Right cardiac atrium (tissue), 5 donors: ENCODE data around the gene PSMG2. TPM values are rescaled to one million over a fixed set of nuclear protein-coding genes. Genes with fewer than 3 reads are reported as not detected.

ENCODE experiments used
- ATAC-seq, 2 donors: fragments of 200-7000 bp; cut with Tn5 transposase; one replicate each; pipeline versions ENCODE4 v1.8.0 to v1.9.1; 2020; ENCODE audit warnings: moderate library complexity in 2 of 2, mild to moderate bottlenecking in 1 of 2
- DNase-seq, 3 donors: peaks; one replicate each; pipeline ENCODE4 v3.0.0-alpha.2; 2020
- H3K27ac ChIP-seq: one replicate; pipeline ENCODE4 v1.5.1; 2013; ENCODE audit warnings: mild to moderate bottlenecking, low read length, control low read depth, moderate library complexity
- H3K27me3 ChIP-seq: one replicate; pipeline ENCODE4 v1.6.1; 2013; ENCODE audit not compliant: control insufficient read depth, insufficient read depth
- H3K4me1 ChIP-seq: one replicate; pipeline ENCODE4 v1.6.1; 2013; ENCODE audit warnings: low read length; ENCODE audit not compliant: control insufficient read depth, insufficient read depth
- H3K4me3 ChIP-seq: one replicate; pipeline ENCODE4 v1.5.1; 2013; ENCODE audit warnings: low read length, control low read depth
- H3K9me3 ChIP-seq: one replicate; pipeline ENCODE4 v1.6.1; 2013; ENCODE audit warnings: low read length; ENCODE audit not compliant: control insufficient read depth
- WGBS: extraction: QIAGEN DNeasy Blood & Tissue Kit; methylation state at CpG from one replicate; pipeline ENCODE4 v1.1.7; 2013; 5-methylcytosine and 5-hydroxymethylcytosine counted together
- intact Hi-C, 4 donors: fragments of 100-400 bp; cut with DNase I; formaldehyde crosslinking; loops; one replicate each; pipeline versions ENCODE4 v1.11.0 to v1.14.0; 2022 to 2023
- polyA plus RNA-seq: library from polyadenylated mRNA; stranded (reverse); fragments of 200-250 nt; gene quantifications from one replicate; pipeline ENCODE4 v1.2.3, GENCODE V29; 2013
- total RNA-seq, 4 donors: library from RNA; stranded (reverse); fragmentation: NEBNext Ultra II Directional; extraction: Animal tissue kit (Norgen Biotek cat#: 25700); gene quantifications; one replicate each; pipeline ENCODE4 v1.2.1, GENCODE V29; 2021
- donor health status: healthy with polysubstance abuse.
- donor health status: DM: no; HTN: yes; CAD: no.
- donor health status: DM: no; HTN: no; CAD: no.
- donor health status: DM: no; HTN: yes; CAD: no; lungs with severe emphysema.
- donor health status: DM: yes; HTN: yes; CAD: no.

The PSMG2 gene
- total and polyA plus RNA-seq, 5 donors = 44.4 to 62.4 (median 45.8) TPM

DNA sequence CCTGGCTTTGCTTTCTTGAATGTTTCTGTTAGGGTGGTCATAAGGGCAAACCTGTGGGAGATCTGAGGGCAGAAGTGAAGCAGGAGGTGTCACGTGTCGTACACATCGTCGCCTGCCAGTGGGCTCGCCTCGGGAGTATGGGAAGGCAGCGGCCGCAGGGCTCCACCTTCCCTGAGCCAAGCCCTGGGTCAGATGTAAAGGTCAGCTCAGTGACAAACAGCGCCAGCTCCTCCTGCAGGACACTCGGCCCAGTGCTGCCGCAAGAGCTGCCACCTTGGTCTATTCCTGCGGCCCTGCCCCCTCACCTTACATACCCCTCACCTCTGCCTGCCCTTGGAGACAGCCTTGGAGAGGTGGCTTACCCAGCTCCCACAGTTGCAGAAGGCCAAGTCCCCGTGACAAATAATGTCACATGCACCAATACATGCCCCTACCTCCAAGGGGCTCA is 64.2 kb downstream of the PSMG2 start:
- no peaks in the 10 kb centered on the region for H3K4me1 ChIP-seq
- intact Hi-C loops = no loop called here
- ATAC-seq (peak; percentile 29 to 77), DNase-seq (peak in 1 of 3 donors; percentile 33)
- 42% methylated on average over 13 of the region's 13 CpGs for WGBS
- no peaks in the 10 kb centered on the region for H3K9me3 ChIP-seq
- H3K4me3 ChIP-seq = no peak overlapping the region
- H3K27ac ChIP-seq = no peak overlapping the region
- H3K27me3 ChIP-seq = no peaks in the 10 kb centered on the region

DNA sequence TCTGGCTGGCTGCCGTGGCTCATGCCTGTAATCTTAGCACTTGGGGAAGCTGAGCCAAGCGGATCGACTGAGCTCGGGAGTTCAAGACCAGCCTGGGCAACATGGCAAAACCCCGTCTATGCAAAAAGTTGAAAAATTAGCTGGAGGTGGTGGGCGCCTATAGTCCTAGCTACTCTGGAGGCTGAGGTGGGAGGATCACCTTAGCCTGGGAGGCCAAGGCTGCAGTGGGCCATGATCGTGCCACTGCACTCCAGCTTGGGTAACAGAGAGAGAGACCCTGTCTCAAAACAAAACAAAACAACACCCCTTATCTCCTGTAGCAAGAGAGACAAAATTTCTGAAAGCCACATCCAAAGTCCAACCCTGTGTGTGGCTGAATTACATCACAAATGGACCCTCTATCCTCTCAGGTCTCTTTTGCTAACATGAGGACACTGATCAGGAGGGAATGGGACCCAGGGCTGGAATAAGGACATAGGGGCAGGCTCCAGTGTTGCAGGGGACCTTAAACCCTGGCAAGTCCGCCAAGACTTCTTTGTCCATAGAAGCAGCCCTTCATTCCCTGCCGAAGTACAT is 64.8 kb downstream of the PSMG2 start:
- H3K4me1 ChIP-seq = no peaks in the 10 kb centered on the region
- H3K27ac ChIP-seq = no peak overlapping the region
- 91% methylated on average over 9 of the region's 9 CpGs for WGBS
- no peak for ATAC-seq
- intact Hi-C loops = no loop called here
- H3K9me3 ChIP-seq = no peaks in the 10 kb centered on the region
- DNase-seq = no peak
- no peaks in the 10 kb centered on the region for H3K27me3 ChIP-seq
- H3K4me3 ChIP-seq = no peak overlapping the region

DNA sequence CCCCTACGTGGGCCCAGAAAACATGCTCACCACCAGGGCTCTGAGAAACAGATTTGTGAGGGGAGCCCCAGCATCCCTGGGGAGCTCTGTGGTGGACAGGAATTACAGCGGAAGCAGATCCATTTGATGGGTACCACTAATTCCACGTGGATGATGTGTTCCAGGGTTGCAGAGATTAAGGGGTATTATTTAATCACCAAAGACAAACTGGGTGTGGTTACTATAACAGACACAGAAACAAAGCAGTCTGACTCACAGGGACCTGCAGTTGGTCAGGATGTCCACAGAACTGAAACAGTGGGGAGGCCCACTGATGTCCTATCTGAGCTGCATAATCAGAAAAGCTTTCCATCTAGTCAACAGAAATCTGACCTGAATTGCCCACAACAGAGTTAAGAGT is 65.8 kb downstream of the PSMG2 start:
- Histone ChIP-seq H3K9me3 (no peaks in the 10 kb centered on the region), H3K27me3 (no peaks in the 10 kb centered on the region), H3K4me3 (no peak overlapping the region), H3K4me1 (no peaks in the 10 kb centered on the region), H3K27ac (no peak overlapping the region)
- DNase-seq (no peak), ATAC-seq (no peak)
- intact Hi-C loops = no loop called here
- 81% methylated on average over 3 of the region's 3 CpGs for WGBS

DNA sequence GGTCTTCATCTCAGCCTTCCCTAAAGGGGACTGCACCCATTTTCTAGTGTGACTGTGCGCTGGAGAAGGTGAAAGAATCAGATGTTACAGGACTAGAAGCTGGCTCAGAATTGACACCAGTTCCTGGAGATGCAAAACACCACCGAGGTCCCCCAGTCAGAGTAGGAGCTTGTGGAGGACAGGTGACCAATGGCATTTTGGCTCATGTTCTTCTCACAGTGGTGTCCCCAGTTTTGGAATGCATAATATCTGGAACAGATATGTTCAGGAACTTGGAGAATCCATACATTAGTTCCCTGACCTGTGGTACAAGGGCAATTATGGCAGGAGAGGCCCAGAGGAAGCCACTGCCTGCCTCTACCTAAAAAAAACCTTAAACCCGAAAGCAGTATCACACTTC is 66.3 kb downstream of the PSMG2 start:
- Histone ChIP-seq H3K27me3 (no peaks in the 10 kb centered on the region), H3K4me3 (no peak overlapping the region), H3K4me1 (no peaks in the 10 kb centered on the region), H3K27ac (no peak overlapping the region), H3K9me3 (no peaks in the 10 kb centered on the region)
- 90% methylated on average over 3 of the region's 3 CpGs for WGBS
- intact Hi-C loops = no loop called here
- no peak for DNase-seq
- ATAC-seq = no peak

DNA sequence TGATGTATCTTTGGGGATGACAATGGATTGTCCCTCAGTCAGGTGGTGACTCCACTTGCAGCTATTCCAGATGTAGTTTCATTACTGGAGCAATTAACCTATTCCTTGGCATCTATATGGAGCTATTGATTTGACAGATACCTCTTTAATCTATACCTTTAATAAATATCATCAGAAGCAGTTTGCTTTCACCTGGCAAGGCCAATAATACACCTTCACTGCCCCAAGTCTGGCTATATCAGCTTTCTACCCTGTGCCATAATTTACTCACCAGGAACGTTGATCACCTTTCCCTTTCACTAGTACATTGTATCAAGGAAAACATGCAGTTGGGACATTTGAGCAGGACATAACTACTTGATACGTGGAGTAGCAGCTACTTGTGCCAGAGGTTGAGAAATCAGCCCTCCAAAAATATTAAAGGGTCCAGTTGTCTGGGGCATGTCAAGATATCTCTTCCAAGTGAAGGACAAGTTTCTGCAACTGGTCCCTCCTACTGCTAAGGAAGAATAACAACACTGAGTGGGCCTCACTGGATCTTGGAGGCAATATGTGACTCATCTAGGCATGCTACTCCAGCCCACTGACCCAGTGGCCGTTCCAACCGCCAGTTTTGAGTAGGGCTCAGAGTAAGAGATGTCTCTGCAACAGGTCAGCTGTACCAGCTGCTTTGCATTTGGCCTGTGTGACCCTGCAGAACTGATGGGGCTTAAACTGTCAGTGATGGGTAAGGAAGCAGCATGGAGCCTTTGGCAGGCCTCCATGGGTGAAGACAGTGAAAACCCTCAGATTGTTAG is 67.0 kb downstream of the PSMG2 start:
- Histone ChIP-seq H3K4me3 (no peak overlapping the region), H3K27me3 (no peaks in the 10 kb centered on the region), H3K27ac (no peak overlapping the region), H3K9me3 (no peaks in the 10 kb centered on the region), H3K4me1 (no peaks in the 10 kb centered on the region)
- DNase-seq (no peak), ATAC-seq (no peak)
- intact Hi-C loops = no loop called here
- WGBS = 78% methylated on average over 4 of the region's 4 CpGs

DNA sequence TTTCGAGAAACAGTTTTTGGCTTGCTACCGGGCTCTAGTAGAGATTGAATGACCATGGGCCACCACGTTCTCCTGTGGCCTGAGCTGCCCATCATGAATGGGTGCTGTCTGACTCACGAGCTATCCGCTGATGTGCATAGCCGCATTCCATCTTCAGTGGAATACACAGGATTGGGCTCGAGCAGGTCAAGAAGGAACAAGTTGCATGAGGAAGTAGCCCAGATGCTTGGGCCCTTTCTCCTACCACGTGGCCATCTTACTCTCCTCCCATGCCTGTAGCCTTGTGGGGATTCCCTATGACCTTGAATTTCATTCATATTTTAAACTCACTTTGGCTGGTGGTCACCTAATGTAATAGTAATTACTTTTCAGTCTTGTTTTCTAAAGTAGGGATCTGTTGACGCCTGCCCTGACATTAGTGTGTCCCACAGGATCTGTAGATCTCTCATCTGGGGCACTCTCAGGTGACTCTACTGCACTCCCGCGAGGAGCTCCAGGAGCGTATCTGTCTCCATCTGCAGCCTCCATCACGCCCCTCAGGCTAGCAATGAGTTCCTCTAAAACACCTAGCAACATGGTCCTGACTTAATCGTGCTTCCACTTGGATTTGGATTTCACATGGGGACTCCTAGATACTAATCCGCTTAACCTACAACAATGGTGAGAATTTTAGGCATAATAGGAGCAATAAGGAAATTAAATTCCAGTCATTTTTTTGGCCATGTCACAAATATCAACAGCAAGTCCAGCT is 67.8 kb downstream of the PSMG2 start:
- H3K9me3 ChIP-seq = no peaks in the 10 kb centered on the region
- no peak for DNase-seq
- WGBS = 90% methylated on average over 15 of the region's 15 CpGs
- H3K27ac ChIP-seq = no peak overlapping the region
- H3K27me3 ChIP-seq = no peaks in the 10 kb centered on the region
- H3K4me3 ChIP-seq = no peak overlapping the region
- intact Hi-C loops = no loop called here
- no peaks in the 10 kb centered on the region for H3K4me1 ChIP-seq
- no peak for ATAC-seq

DNA sequence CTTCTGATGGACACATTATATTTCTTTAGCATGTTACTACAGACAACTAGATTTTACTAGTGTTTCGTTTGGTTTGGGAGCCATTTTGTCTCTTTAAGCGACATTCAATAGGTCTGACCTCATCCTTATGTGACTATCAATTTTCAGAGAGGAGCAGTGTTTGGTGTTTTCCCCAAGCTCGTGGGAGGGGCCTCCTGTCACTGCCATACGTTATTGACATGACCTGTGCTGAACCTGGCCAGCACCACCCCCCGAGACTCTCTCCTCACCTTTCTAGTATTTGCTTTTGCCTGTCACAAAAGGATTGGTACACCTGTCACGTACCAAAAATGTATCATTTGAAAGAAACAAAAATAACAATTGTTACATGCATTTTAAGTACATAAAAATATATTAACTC is 69.3 kb downstream of the PSMG2 start:
- no peak for ATAC-seq

DNA sequence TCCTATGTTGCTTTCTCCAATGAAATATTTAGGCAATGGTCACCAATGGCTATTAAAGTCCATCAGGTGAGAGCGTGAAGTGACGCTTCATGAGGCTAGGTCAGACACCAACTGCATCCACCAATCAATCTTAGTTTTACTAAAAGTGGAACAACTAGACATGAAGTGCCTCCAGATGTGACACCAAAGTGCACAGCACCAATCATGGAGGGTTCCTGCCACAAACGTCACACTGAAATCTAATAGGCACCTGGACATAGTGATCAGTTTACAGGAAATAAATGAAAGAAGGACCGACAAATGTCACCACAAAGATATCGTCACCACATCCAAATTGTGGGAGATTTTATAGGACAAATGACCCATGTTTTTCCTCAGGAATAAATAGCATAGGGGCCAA is 70.5 kb downstream of the PSMG2 start:
- WGBS = 87% methylated on average over 5 of the region's 5 CpGs
- Histone ChIP-seq H3K4me3 (no peak overlapping the region), H3K27ac (no peak overlapping the region), H3K9me3 (no peaks in the 10 kb centered on the region), H3K4me1 (no peaks in the 10 kb centered on the region), H3K27me3 (no peaks in the 10 kb centered on the region)
- ATAC-seq (no peak), DNase-seq (no peak)
- intact Hi-C loops = no loop called here

More for the DNA sequence above, 69.3 kb downstream of the PSMG2 start:
- WGBS = 74% methylated on average over 6 of the region's 6 CpGs
- Histone ChIP-seq H3K4me1 (no peaks in the 10 kb centered on the region), H3K27ac (no peak overlapping the region), H3K4me3 (no peak overlapping the region), H3K9me3 (no peaks in the 10 kb centered on the region), H3K27me3 (no peaks in the 10 kb centered on the region)
- no peak for DNase-seq
- intact Hi-C loops = no loop called here

DNA sequence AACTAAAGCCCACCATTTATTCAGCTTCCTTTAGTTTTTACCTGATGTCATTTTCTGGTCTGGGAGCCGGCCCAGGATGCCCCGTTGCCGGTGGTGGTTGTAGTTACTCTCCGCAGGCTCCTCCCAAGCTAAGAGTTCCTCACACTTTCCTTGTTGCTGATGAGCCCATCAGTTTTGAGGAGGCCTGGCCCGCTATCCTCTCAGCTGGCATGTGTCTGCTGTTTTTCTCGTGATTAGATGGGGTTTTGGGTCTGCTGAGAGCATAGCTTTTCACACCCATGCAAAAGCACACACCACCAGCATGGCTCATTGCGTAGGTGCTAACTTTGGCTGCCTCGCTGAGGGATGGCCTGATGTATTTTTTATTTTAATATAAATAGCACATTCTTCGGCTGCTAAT is 72.1 kb downstream of the PSMG2 start:
- ATAC-seq = no peak
- intact Hi-C loops = no loop called here
- 77% methylated on average over 9 of the region's 9 CpGs for WGBS
- H3K27me3 ChIP-seq = no peaks in the 10 kb centered on the region
- no peaks in the 10 kb centered on the region for H3K4me1 ChIP-seq
- no peak overlapping the region for H3K27ac ChIP-seq
- H3K9me3 ChIP-seq = no peaks in the 10 kb centered on the region
- no peak overlapping the region for H3K4me3 ChIP-seq
- DNase-seq = peak in 1 of 3 donors; percentile 48
